HAP-1 (cell line): ENCODE results near the gene JMJD8.

Source experiments
- DNase-seq, 2 experiments: peaks; one replicate each; pipeline ENCODE4 v3.0.0-alpha.2; 2016 to 2020; ENCODE audit warnings: low spot score in 2 of 2
- H3K27me3 ChIP-seq: fragments of 250-450 bp; sonication (Bioruptor Pico); 2 replicates; pipeline ENCODE4 v1.5.1; 2020; ENCODE audit warnings: low read depth, mild to moderate bottlenecking, moderate library complexity
- H3K36me3 ChIP-seq: fragments of 250-450 bp; sonication (Bioruptor Pico); replicated peaks from 2 replicates; pipeline ENCODE4 v1.5.1; 2020; ENCODE audit warnings: mild to moderate bottlenecking
- H3K4me1 ChIP-seq: fragments of 250-450 bp; sonication (Bioruptor Pico); 2 replicates; pipeline ENCODE4 v1.5.1; 2020; ENCODE audit warnings: mild to moderate bottlenecking
- H3K4me3 ChIP-seq: fragments of 250-450 bp; sonication (Bioruptor Pico); 2 replicates; pipeline ENCODE4 v1.5.1; 2020; ENCODE audit warnings: mild to moderate bottlenecking, moderate library complexity
- H3K9me3 ChIP-seq: fragments of 250-450 bp; sonication (Bioruptor Pico); 2 replicates; pipeline ENCODE4 v1.5.1; 2020; ENCODE audit warnings: mild to moderate bottlenecking, moderate library complexity
- in situ Hi-C: fragments of 300-500 bp; cut with MboI; formaldehyde crosslinking; loops from 3 replicates; pipeline ENCODE4 v1.14.3; 2020; ENCODE audit warnings: low sequenced_read_pairs, inconsistent platforms, mixed read lengths

The JMJD8 gene

DNA sequence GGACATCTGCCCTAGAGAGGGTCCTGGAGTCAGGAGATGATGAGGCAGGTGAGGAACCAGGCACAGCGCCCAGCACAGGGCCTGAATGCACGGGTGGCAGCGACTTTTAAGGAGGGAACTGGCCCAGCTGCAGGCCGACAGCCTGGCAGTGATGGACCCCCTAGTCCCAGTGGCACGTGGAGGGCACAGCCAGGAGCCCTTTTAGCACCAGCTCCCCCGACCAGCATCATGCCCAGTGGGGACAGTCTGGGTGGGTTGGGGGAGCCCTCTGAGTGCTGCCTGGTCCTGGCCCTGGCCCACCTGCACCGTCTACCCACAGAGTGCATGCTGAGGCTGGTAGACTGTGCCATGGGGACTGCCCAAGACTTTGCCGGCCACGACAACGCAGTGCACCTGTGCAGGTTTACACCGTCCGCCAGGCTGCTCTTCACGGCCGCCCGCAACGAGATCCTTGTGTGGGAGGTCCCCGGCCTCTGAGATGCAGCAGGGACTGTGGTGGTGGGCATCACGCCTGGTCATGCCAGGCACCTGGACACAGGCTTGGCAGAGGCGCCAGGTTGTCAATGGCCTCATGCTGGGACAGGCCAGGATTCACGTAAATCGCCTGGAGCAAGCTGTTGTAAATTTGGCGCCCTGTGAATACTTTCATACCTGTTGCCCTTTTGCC is 16.9 kb downstream of the JMJD8 start:
- Histone ChIP-seq H3K4me1 (peaks cover 7% of the 10 kb centered on the region), H3K4me3 (peak overlapping the region; percentile 87), H3K27me3 (no peaks in the 10 kb centered on the region), H3K9me3 (no peaks in the 10 kb centered on the region), H3K36me3 (peaks cover 39% of the 10 kb centered on the region)
- in situ Hi-C loops = no loop called here
- no peak for DNase-seq

DNA sequence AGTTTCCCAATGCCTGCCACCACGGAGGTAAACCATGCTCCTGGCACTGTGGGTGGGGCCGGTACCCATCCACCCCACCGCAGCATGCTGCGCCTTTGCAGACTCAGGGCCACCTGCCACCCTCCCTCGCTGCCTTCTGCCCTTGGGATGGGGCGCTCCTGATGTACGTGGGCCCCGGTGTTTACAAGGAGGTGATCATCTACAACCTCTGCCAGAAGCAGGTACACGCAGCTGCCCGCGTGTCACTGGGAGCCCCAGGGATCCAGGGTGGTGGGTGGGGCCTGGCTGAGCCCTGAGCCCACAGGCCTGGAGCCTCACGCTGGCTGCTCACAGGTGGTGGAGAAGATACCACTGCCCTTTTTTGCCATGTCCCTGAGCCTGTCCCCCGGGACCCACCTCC is 17.6 kb downstream of the JMJD8 start:
- in situ Hi-C loops = no loop called here
- Histone ChIP-seq H3K27me3 (no peaks in the 10 kb centered on the region), H3K4me3 (no peak overlapping the region), H3K36me3 (peaks cover 39% of the 10 kb centered on the region), H3K4me1 (peaks cover 7% of the 10 kb centered on the region), H3K9me3 (no peaks in the 10 kb centered on the region)
- DNase-seq = no peak

DNA sequence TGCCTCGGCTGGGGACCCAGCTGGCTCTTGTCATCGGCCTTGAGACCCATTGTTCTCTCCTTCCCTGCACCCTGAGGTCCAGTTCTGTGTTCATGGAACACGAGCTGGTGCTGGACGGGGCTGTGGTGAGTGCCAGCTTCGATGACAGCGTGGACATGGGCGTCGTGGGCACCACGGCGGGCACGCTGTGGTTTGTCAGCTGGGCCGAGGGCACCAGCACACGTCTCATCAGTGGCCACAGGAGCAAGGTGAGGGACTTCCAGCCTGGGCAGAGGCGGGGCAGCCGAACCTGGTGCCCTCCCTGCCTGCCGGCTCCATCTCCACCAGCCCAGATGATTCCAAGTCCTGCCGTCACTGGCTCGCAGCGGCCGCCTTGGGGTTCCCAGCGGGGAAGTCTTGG is 21.5 kb downstream of the JMJD8 start:
- Histone ChIP-seq H3K9me3 (no peaks in the 10 kb centered on the region), H3K36me3 (peaks cover 26% of the 10 kb centered on the region), H3K27me3 (no peaks in the 10 kb centered on the region), H3K4me3 (no peak overlapping the region), H3K4me1 (peaks cover 2% of the 10 kb centered on the region; the same call in 1 of the 2 replicates)
- DNase-seq = no peak
- in situ Hi-C loops = no loop called here

DNA sequence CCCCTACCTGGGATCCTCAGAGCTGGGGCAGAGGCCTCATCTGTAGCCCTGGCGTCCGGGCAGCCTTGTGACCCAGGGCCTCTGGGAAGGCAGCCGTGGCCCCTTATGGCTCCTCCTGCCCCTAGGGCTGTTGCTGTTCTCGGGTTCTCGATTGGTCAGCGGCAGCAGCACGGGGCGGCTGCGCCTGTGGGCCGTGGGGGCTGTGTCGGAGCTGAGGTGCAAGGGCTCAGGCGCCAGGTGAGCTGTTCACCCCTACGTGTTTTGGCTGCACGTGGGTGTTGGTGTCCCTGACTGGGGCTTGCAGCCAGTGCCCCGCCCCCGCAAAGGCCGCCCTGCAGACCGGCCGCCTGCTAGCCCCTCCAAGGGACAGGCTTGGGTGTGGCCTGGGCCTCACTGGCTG is 22.0 kb downstream of the JMJD8 start:
- no peaks in the 10 kb centered on the region for H3K27me3 ChIP-seq
- H3K4me3 ChIP-seq = no peak overlapping the region
- peaks cover 29% of the 10 kb centered on the region; the same call in 1 of the 2 replicates for H3K36me3 ChIP-seq
- no peaks in the 10 kb centered on the region for H3K9me3 ChIP-seq
- in situ Hi-C loops = no loop called here
- no peaks in the 10 kb centered on the region for H3K4me1 ChIP-seq
- no peak for DNase-seq

DNA sequence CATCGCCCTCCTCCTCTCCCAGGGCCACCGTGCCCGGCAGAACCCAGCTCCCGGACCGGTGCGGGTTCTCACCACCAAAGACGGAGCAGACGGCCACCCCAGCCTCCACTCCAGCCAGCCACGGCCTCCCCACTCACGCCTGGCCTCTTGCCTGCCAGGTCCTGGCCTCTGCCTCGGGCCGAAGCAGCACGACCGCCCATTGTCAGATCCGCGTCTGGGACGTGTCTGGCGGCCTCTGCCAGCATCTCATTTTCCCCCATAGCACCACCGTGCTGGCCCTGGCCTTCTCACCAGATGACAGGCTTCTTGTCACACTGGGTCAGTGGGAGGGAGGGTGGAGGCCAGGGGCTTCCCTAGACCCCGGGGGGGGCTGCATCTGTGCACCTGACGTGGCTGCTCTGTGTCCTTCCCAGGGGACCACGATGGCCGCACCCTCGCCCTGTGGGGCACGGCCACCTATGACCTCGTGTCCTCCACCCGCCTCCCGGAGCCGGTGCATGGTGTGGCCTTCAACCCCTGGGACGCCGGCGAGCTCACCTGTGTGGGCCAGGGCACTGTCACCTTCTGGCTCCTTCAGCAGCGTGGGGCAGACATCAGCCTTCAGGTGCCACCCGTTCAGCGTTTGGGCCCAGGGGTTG is 22.8 kb downstream of the JMJD8 start:
- peaks cover 35% of the 10 kb centered on the region; the same call in 1 of the 2 replicates for H3K36me3 ChIP-seq
- no peaks in the 10 kb centered on the region for H3K4me1 ChIP-seq
- H3K9me3 ChIP-seq = no peaks in the 10 kb centered on the region
- no peaks in the 10 kb centered on the region for H3K27me3 ChIP-seq
- DNase-seq = no peak
- in situ Hi-C loops = no loop called here
- H3K4me3 ChIP-seq = no peak overlapping the region

DNA sequence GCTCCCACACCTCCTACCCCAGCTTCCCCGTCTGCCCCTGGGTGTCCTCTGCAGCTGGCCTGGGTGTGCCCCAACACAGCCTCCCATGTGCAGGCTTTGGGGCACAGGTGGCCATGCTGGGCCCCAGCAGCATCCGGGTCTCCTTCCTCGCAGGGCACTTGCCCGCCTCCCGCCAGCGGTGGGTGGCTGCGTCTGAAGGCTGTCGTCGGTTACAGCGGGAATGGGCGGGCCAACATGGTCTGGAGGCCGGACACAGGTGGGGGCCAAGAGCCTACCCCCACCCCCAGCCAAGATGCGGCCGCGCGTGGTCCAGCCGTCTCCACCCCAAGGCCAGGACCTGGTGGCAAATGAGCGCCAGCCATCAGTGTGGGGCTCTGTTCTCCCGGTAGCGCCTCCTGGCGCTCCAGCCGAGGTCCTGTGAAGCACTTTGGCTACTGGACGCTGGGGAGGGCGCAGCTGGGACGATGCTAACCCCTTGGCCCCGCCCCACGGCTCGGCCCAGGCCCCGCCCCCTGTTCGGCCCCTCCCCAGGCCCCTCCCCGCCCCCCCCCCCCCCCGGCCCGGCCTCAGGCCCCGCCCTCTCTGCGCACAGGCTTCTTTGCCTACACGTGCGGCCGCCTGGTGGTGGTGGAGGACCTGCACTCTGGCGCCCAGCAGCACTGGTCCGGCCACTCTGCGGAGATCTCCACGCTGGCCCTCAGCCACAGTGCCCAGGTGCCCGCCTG is 23.5 kb downstream of the JMJD8 start:
- no peaks in the 10 kb centered on the region for H3K27me3 ChIP-seq
- H3K36me3 ChIP-seq = peaks cover 35% of the 10 kb centered on the region; the same call in 1 of the 2 replicates
- H3K4me1 ChIP-seq = no peaks in the 10 kb centered on the region
- in situ Hi-C loops = no loop called here
- no peak overlapping the region for H3K4me3 ChIP-seq
- DNase-seq = peak; percentile 62 to 86
- no peaks in the 10 kb centered on the region for H3K9me3 ChIP-seq

DNA sequence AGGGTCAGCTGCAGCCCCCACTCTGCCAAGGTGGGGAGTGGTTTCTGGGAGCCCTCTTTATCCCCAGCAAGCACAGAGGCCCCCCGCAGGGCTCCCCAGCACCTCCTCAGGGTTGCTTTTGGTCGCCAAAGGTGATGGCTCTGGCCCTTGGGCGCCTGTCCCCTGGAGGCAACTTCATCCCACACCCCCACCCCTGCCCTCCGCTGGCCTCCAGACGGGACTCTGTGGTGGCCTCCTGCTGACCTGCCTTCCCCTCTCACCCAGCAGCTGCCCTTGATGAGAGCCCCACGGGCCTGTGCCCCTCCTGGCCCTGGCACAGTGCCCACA is 24.0 kb downstream of the JMJD8 start:
- no peaks in the 10 kb centered on the region for H3K27me3 ChIP-seq
- no peak overlapping the region for H3K4me3 ChIP-seq
- H3K9me3 ChIP-seq = no peaks in the 10 kb centered on the region
- H3K36me3 ChIP-seq = peaks cover 37% of the 10 kb centered on the region; the same call in 1 of the 2 replicates
- DNase-seq = no peak
- no peaks in the 10 kb centered on the region for H3K4me1 ChIP-seq
- in situ Hi-C loops = no loop called here

DNA sequence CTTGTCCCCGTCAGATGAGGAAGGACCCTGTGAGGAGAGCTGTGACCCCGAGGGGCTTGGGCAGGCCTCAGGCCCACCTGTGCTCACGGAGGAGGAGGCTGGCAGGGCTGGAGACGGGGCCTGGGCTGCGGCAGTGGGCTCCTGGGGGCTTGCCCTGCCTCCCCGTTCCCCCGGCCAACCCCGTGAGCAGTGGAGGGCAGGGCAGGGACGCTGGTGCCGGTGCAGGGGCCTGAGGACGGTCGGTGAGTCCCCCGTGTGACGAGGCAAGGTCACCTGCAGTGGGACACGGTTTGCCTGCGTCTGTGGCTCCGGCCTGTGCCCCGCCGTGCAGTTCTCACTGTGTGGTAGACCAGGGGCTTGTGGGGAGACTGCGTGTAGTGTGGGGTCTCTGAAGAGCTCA is 24.5 kb downstream of the JMJD8 start:
- in situ Hi-C loops = no loop called here
- Histone ChIP-seq H3K27me3 (no peaks in the 10 kb centered on the region), H3K9me3 (no peaks in the 10 kb centered on the region), H3K4me1 (no peaks in the 10 kb centered on the region), H3K36me3 (peaks cover 40% of the 10 kb centered on the region), H3K4me3 (no peak overlapping the region)
- no peak for DNase-seq

DNA sequence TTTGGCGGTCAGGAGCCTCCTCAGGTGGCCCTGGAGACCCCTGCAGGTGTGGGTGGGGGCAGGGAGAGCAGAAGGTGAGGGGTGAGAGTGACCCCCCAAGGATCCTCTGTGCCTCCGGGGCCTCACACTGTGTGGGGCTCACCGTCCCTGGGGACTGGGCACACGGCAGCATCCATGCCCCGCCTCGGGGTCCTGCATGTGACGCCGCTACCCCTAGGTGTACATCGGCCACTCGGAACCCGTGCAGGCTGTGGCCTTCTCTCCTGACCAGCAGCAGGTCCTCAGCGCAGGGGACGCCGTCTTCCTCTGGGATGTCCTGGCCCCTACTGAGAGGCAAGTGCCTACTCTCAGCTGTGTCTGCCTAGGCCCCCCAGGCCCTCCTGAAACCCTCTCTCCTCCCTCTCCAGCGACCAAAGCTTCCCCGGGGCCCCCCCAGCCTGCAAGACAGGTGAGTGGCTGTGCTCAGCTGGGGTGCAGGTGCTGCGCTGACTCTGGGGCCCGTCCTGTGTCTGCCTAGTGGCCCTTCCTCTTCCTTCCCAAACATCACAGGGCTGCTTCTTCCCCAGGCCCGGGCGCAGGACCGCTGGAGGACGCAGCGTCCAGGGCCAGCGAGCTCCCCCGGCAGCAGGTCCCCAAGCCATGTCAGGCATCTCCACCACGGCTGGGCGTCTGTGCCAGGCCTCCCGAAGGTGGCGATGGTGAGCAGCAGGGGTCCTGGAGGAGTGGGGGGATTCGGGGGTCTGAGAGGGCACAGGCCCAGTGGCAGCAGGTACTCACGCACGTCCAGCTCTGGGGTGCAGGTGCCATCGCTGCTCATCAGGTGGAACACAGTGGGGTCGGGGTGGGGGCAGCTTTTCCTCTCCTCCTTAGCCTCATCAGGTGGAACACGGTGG is 25.2 kb downstream of the JMJD8 start:
- Histone ChIP-seq H3K4me3 (no peak overlapping the region), H3K9me3 (no peaks in the 10 kb centered on the region), H3K27me3 (no peaks in the 10 kb centered on the region), H3K4me1 (no peaks in the 10 kb centered on the region), H3K36me3 (peaks cover 41% of the 10 kb centered on the region)
- in situ Hi-C loops = no loop called here
- no peak for DNase-seq

DNA sequence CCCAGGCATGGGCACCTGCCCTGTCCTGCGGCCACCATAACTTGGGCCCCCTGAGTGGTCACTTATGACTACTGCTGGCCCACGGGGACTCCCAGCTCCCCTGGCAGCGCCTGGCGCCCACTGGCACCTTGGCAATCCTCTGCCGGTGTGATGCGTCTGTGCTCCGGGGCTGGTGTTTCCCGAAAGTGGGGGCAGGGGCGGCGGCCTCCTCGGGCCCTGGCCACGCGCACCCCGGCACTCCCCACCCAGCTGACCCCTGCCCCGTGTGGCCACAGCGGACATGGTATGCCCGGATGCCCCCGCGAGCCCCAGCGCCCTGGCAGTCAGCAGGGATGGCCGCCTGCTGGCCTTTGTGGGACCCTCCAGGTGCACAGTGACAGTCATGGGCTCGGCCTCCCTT is 26.6 kb downstream of the JMJD8 start:
- DNase-seq = no peak
- Histone ChIP-seq H3K9me3 (no peaks in the 10 kb centered on the region), H3K4me1 (no peaks in the 10 kb centered on the region), H3K36me3 (peaks cover 43% of the 10 kb centered on the region), H3K4me3 (no peak overlapping the region), H3K27me3 (no peaks in the 10 kb centered on the region)
- in situ Hi-C loops = no loop called here

DNA sequence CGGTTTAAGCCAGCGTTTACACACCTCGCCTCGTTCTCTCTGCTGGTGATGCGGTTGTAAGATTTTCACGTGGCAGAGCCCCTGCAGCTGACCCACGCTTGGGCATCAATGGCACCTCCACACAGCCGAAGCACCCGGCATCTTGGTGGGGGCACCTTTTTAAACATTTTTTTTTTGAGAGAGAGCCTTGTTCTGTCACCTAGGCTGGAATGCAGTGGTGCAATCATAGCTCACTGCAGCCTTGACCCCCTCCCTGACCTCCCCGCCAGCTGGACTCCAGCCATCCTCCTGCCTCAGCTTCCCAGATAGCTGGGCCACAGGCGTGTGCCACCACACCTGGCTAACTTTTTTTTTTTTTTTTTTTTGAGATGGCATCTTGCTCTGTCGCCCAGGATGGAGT is 30.1 kb downstream of the JMJD8 start:
- peaks cover 36% of the 10 kb centered on the region for H3K36me3 ChIP-seq
- in situ Hi-C loops = no loop called here
- no peak for DNase-seq
- H3K9me3 ChIP-seq = no peaks in the 10 kb centered on the region
- no peak overlapping the region for H3K4me3 ChIP-seq
- no peaks in the 10 kb centered on the region for H3K27me3 ChIP-seq
- H3K4me1 ChIP-seq = peaks cover 6% of the 10 kb centered on the region

DNA sequence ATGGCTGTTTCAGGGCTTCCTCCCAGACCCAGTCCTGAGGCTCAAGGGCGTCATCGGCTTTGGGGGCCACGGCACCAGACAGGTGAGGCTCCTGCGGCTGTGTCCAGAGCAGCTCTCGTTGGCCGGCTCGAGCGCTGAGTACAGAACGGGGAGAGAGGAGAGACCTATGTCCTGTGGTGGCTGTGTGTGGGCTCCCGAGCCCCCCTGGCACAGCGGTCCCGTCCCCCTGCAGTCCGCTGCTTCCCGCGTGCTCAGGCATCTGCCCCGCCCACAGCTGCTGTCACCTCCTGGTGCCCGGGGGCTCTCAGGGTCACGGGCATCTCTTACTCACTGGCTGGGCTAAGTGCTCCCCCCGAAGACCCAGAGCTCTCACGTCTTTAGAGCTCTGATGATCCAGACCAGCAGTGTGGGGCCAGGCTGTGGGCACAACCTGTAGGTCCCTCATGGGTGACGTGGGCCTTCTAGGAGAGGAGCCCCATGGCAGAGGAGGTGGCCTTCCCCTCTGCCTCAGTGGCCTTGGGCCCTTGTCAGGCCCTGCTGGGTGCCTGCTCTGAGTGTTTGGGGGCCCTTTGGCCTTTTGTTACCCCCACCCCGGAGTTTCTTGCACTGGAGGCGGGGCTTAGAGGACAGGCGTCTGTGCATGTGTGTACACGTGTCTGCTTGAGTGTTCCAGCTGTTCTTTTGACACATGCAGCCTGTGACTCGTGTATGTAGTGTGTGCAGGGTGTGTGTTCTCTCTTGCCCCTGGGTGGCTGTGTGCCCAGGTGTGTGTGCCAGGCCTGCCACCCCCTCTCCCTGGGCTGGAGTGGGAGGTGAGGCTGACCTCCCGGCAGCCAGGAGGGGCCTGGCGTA is 31.5 kb downstream of the JMJD8 start:
- H3K4me3 ChIP-seq = no peak overlapping the region
- H3K27me3 ChIP-seq = no peaks in the 10 kb centered on the region
- H3K4me1 ChIP-seq = peaks cover 13% of the 10 kb centered on the region
- in situ Hi-C loops = no loop called here
- DNase-seq = no peak
- H3K9me3 ChIP-seq = no peaks in the 10 kb centered on the region
- peaks cover 27% of the 10 kb centered on the region for H3K36me3 ChIP-seq

DNA sequence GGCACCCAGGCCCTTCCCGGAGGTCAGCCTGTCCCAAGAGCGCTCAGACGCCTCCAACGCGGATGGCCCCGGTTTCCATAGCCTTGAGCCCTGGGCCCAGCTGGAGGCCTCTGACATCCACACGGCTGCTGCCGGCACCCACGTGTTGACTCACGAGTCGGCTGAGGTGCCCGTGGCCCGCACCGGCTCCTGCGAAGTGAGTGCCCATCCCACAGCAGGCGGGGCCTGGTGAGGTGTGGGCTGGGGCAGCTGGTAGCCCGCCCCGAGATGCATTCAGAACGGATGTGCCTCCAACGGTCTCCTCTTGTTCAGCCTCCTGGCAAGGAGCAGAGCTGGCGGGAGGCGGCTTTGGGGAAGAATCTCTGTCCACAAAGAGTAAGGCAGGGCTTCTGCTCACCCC is 32.3 kb downstream of the JMJD8 start:
- DNase-seq = no peak
- H3K27me3 ChIP-seq = no peaks in the 10 kb centered on the region
- peaks cover 13% of the 10 kb centered on the region for H3K4me1 ChIP-seq
- H3K9me3 ChIP-seq = no peaks in the 10 kb centered on the region
- in situ Hi-C loops = no loop called here
- H3K36me3 ChIP-seq = peaks cover 20% of the 10 kb centered on the region
- no peak overlapping the region for H3K4me3 ChIP-seq
